DND-41 (cell line): ENCODE results near the gene SNAPC2.

Experiments used
- CTCF ChIP-seq: IDR thresholded peaks from 2 replicates; pipeline ENCODE4 v1.5.1; 2012; ENCODE audit warnings: borderline replicate concordance, low read length, moderate library complexity, mild to moderate bottlenecking; ENCODE audit not compliant: poor library complexity, severe bottlenecking; ENCODE audit errors: extremely low read depth
- EZH2 ChIP-seq: IDR thresholded peaks from 3 replicates; pipeline ENCODE4 v1.6.1; 2012; ENCODE audit warnings: borderline replicate concordance, low read depth, mild to moderate bottlenecking, moderate library complexity, low read length, inconsistent platforms; ENCODE audit not compliant: severe bottlenecking

DNA sequence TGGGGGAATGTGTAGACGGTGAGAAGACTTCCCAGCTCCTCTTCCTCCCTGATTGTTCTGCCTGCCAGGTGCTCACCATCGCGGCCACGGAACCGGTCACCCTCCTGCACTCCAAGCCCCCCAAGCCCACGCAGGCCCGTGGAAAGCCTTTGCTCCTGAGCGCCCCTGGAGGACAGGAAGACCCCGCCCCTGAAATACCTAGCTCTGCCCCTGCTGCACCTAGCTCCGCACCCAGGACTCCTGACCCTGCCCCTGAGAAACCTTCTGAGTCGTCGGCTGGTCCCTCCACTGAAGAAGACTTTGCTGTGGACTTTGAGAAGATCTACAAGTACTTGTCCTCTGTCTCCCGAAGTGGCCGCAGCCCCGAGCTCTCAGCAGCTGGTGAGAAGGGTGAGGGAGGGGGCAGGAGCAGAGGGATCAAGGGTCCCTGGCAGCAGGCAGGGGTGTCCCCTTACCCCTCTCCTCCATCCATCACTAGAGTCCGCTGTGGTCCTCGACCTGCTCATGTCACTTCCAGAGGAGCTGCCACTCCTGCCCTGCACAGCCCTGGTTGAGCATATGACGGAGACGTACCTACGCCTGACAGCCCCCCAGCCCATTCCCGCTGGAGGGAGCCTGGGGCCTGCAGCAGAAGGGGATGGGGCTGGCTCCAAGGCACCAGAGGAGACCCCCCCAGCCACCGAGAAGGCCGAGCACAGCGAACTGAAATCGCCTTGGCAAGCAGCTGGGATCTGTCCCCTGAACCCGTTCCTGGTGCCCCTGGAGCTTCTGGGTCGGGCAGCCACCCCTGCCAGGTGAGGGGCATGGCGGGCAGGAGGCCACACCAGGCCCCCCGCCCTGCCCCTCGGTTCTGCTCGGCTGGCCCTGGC is 2.1 kb downstream of the SNAPC2 start:
- TF ChIP-seq CTCF, result no peak
- TF ChIP-seq EZH2, result no peak
